PC-9 (cell line): ENCODE results near the gene XRCC3.

Experiments
- CTCF ChIP-seq: fragments of 200-600 bp; sonication (generic); conservative IDR thresholded peaks from 2 replicates; pipeline ENCODE4 v1.6.1; 2017; ENCODE audit warnings: mixed run types, antibody characterized with exemption, mild to moderate bottlenecking, moderate library complexity
- EZH2 ChIP-seq: fragments of 200-600 bp; sonication (generic); IDR thresholded peaks from 2 replicates; pipeline ENCODE4 v1.8.0; 2017; ENCODE audit warnings: antibody characterized with exemption, low read depth

- peak; percentile 47 for TF ChIP-seq CTCF
- TF ChIP-seq EZH2: no peak
Observed at GRCh38 chr14:103749860-103750259, 34.6 kb upstream of the XRCC3 start.
